GM20431 (cell line): ENCODE data around the gene ARHGAP9.

Source experiments
- in situ Hi-C: fragments of 300-500 bp; cut with MseI, MboI; formaldehyde crosslinking; loops from one replicate; pipeline ENCODE4 v1.15.0; 2020; ENCODE audit warnings: low sequenced_read_pairs; ENCODE audit not compliant: unreplicated experiment

ARHGAP9 gene

GRCh38 chr12:57461276-57461916, 18.3 kb downstream of the ARHGAP9 start:
- in situ Hi-C loops = no loop called here

GRCh38 chr12:57460841-57461275, 18.8 kb downstream of the ARHGAP9 start:
- in situ Hi-C loops = no loop called here

GRCh38 chr12:57460468-57460784, 19.2 kb downstream of the ARHGAP9 start:
- in situ Hi-C loops = no loop called here

GRCh38 chr12:57459750-57460467, 19.8 kb downstream of the ARHGAP9 start, which contains the start of gene GLI1:
Gene GLI1 (plus strand): TSS chr12:57459785. CDS start chr12:57463692, 3,907 bp downstream.
- in situ Hi-C loops = loop anchor here (10.0 kb wide), 1 partner anchor 195 kb away; no protein-coding TSS in a partner anchor

- in situ Hi-C loops = loop anchor here (10.0 kb wide), 1 partner anchor 194 kb away; no protein-coding TSS in a partner anchor
Measured at GRCh38 chr12:57459055-57459749, 20.5 kb downstream of the ARHGAP9 start.

- in situ Hi-C loops = loop anchor here (10.0 kb wide), 1 partner anchor 194 kb away; no protein-coding TSS in a partner anchor
Measured at GRCh38 chr12:57458665-57459054, 21.0 kb downstream of the ARHGAP9 start.

GRCh38 chr12:57456737-57457490, 22.8 kb downstream of the ARHGAP9 start:
- in situ Hi-C loops = loop anchor here (10.0 kb wide), 1 partner anchor 192 kb away; no protein-coding TSS in a partner anchor

GRCh38 chr12:57456145-57456700, 23.4 kb downstream of the ARHGAP9 start:
- in situ Hi-C loops = loop anchor here (10.0 kb wide), 1 partner anchor 191 kb away; no protein-coding TSS in a partner anchor

GRCh38 chr12:57455374-57456144, 24.1 kb downstream of the ARHGAP9 start:
- in situ Hi-C loops = loop anchor here (10.0 kb wide), 1 partner anchor 191 kb away; no protein-coding TSS in a partner anchor

GRCh38 chr12:57454566-57455373, 24.9 kb downstream of the ARHGAP9 start, which contains the start of gene INHBE:
Gene INHBE (plus strand): TSS chr12:57455307. CDS start chr12:57455537, 230 bp downstream.
- in situ Hi-C loops = loop anchor here (10.0 kb wide), 1 partner anchor 190 kb away; no protein-coding TSS in a partner anchor

- in situ Hi-C loops = loop anchor here (10.0 kb wide), 1 partner anchor 189 kb away; no protein-coding TSS in a partner anchor
Measured at GRCh38 chr12:57454213-57454565, 25.5 kb downstream of the ARHGAP9 start.

GRCh38 chr12:57452937-57453509, 26.6 kb downstream of the ARHGAP9 start:
- in situ Hi-C loops = loop anchor here (10.0 kb wide), 1 partner anchor 188 kb away; no protein-coding TSS in a partner anchor

GRCh38 chr12:57452181-57452936, 27.3 kb downstream of the ARHGAP9 start:
- in situ Hi-C loops = loop anchor here (10.0 kb wide), 1 partner anchor 188 kb away; no protein-coding TSS in a partner anchor

GRCh38 chr12:57451233-57451778, 28.4 kb downstream of the ARHGAP9 start:
- in situ Hi-C loops = loop anchor here (10.0 kb wide), 1 partner anchor 187 kb away; no protein-coding TSS in a partner anchor

- in situ Hi-C loops = loop anchor here (10.0 kb wide), 1 partner anchor 185 kb away; no protein-coding TSS in a partner anchor
Measured at GRCh38 chr12:57450057-57450456, 29.6 kb downstream of the ARHGAP9 start.

- in situ Hi-C loops = no loop called here
Measured at GRCh38 chr12:57449375-57449774, 30.3 kb downstream of the ARHGAP9 start.
